HepG2 (cell line): ENCODE measurements around the gene NARS2. TPM values are rescaled to one million over a fixed set of nuclear protein-coding genes. Genes with fewer than 3 reads are reported as not detected.

ENCODE experiments used
- BORCS8-MEF2B ChIP-seq: sonication (generic); formaldehyde crosslinking; IDR thresholded peaks from 2 replicates; pipeline ENCODE4 v1.8.0; 2022; ENCODE audit warnings: mild to moderate bottlenecking, missing genetic modification reagents
- DMAP1 ChIP-seq: IDR thresholded peaks from 2 replicates; pipeline ENCODE4 v1.6.1; 2016
- HDAC2 ChIP-seq: sonication (generic); formaldehyde crosslinking; IDR thresholded peaks from 2 replicates; pipeline ENCODE4 v1.4.0; 2020; ENCODE audit warnings: missing genetic modification reagents
- JUN ChIP-seq: sonication (generic); formaldehyde crosslinking; IDR thresholded peaks from 2 replicates; pipeline ENCODE4 v1.4.0; 2020; ENCODE audit warnings: mild to moderate bottlenecking, missing genetic modification reagents
- MAFK ChIP-seq, 2 experiments: IDR thresholded peaks in 1 of 2; conservative IDR thresholded peaks in 1 of 2; 2 replicates each; pipeline ENCODE4 v1.6.1; 2011; ENCODE audit warnings: improper control_type of control experiment in 2 of 2, low read length in 2 of 2
- NR3C1 ChIP-seq: sonication (generic); formaldehyde crosslinking; IDR thresholded peaks from 2 replicates; pipeline ENCODE4 v1.4.0; 2020; ENCODE audit warnings: missing genetic modification reagents
- RAD51 ChIP-seq: fragments of 450-650 bp; IDR thresholded peaks from 2 replicates; pipeline ENCODE4 v1.6.1; 2016; ENCODE audit warnings: borderline replicate concordance
- RNF2 ChIP-seq: fragments of 450-650 bp; conservative IDR thresholded peaks from 2 replicates; pipeline ENCODE4 v1.6.1; 2016; ENCODE audit warnings: low read depth
- SMARCC2 ChIP-seq: fragments of 450-650 bp; IDR thresholded peaks from 2 replicates; pipeline ENCODE4 v1.6.1; 2017; ENCODE audit warnings: antibody characterized with exemption, mild to moderate bottlenecking
- SRSF1 ChIP-seq: fragments of 200-400 bp; formaldehyde crosslinking; optimal IDR thresholded peaks from 2 replicates; pipeline ENCODE3; 2017; ENCODE audit warnings: mild to moderate bottlenecking, low read depth, low read length, moderate library complexity
- SRSF9 ChIP-seq: fragments of 200-400 bp; formaldehyde crosslinking; IDR thresholded peaks from 2 replicates; pipeline ENCODE4 v1.6.1; 2018; ENCODE audit warnings: borderline replicate concordance, mild to moderate bottlenecking, low read depth, low read length; ENCODE audit not compliant: insufficient read depth, poor library complexity, severe bottlenecking
- TBL1XR1 ChIP-seq: fragments of 150-350 bp; IDR thresholded peaks from 2 replicates; pipeline ENCODE4 v1.6.1; 2014; ENCODE audit warnings: borderline replicate concordance, low read length; ENCODE audit not compliant: partially characterized antibody
- TEF ChIP-seq: sonication (generic); formaldehyde crosslinking; IDR thresholded peaks from 2 replicates; pipeline ENCODE4 v1.5.0; 2020; ENCODE audit warnings: missing genetic modification reagents
- TRIM24 ChIP-seq: sonication (generic); formaldehyde crosslinking; IDR thresholded peaks from 2 replicates; pipeline ENCODE4 v1.8.0; 2022; ENCODE audit warnings: mild to moderate bottlenecking, missing genetic modification reagents
- TSC22D2 ChIP-seq: sonication (generic); formaldehyde crosslinking; IDR thresholded peaks from 2 replicates; pipeline ENCODE4 v1.5.1; 2020; ENCODE audit warnings: missing genetic modification reagents, mild to moderate bottlenecking, borderline replicate concordance
- XBP1 ChIP-seq: sonication (generic); formaldehyde crosslinking; IDR thresholded peaks from 2 replicates; pipeline ENCODE4 v1.5.0; 2020; ENCODE audit warnings: missing genetic modification reagents
- ZBTB7A ChIP-seq: sonication (generic); formaldehyde crosslinking; IDR thresholded peaks from 2 replicates; pipeline ENCODE4 v1.8.0; 2022; ENCODE audit warnings: mild to moderate bottlenecking, missing genetic modification reagents
- ZFP1 ChIP-seq: IDR thresholded peaks from 2 replicates; pipeline ENCODE4 v1.6.1; 2016
- ZNF12 ChIP-seq: sonication (generic); formaldehyde crosslinking; IDR thresholded peaks from 2 replicates; pipeline ENCODE4 v1.5.0; 2020; ENCODE audit warnings: missing genetic modification reagents
- ZNF124 ChIP-seq: sonication (generic); formaldehyde crosslinking; IDR thresholded peaks from 2 replicates; pipeline ENCODE4 v1.4.0; 2020; ENCODE audit warnings: missing genetic modification reagents
- ZNF17 ChIP-seq: sonication (generic); formaldehyde crosslinking; IDR thresholded peaks from 2 replicates; pipeline ENCODE4 v1.5.0; 2020; ENCODE audit warnings: mild to moderate bottlenecking, missing genetic modification reagents
- ZNF232 ChIP-seq: sonication (generic); formaldehyde crosslinking; IDR thresholded peaks from 2 replicates; pipeline ENCODE4 v1.4.0; 2020; ENCODE audit warnings: missing genetic modification reagents, borderline replicate concordance
- ZNF549 ChIP-seq: sonication (generic); formaldehyde crosslinking; IDR thresholded peaks from 2 replicates; pipeline ENCODE4 v1.5.0; 2020; ENCODE audit warnings: missing genetic modification reagents
- ZNF652 ChIP-seq: IDR thresholded peaks from 2 replicates; pipeline ENCODE4 v1.6.1; 2016; ENCODE audit warnings: low read depth, borderline replicate concordance
- ZNF720 ChIP-seq: sonication (generic); formaldehyde crosslinking; IDR thresholded peaks from 2 replicates; pipeline ENCODE4 v1.4.0; 2020; ENCODE audit warnings: missing genetic modification reagents
- ZNF775 ChIP-seq: sonication (generic); formaldehyde crosslinking; IDR thresholded peaks from 2 replicates; pipeline ENCODE4 v1.4.0; 2020; ENCODE audit warnings: missing genetic modification reagents, mild to moderate bottlenecking, moderate library complexity, borderline replicate concordance
- ZNF800 ChIP-seq: sonication (generic); formaldehyde crosslinking; IDR thresholded peaks from 2 replicates; pipeline ENCODE4 v1.4.0; 2020; ENCODE audit warnings: missing genetic modification reagents
- polyA plus RNA-seq, 8 experiments: library from polyadenylated mRNA; depleted of rRNA in 3 of 8; stranded (reverse) in 7 of 8; unstranded in 1 of 8; fragments of >200 nt; fragmentation: Illumina TruSeq in 4 of 8; extraction: Trizol in 4 of 8; gene quantifications; 2 replicates each; pipeline versions ENCODE4 v1.2.1 to v1.2.3, GENCODE V29; 2011 to 2016; ENCODE audit warnings: low read depth in 4 of 8, missing spikeins in 1 of 8, mixed read lengths in 1 of 8; ENCODE audit not compliant: insufficient read depth in 1 of 8
- total RNA-seq, 5 experiments: library from RNA; depleted of rRNA; stranded (reverse); fragments of >200 nt; fragmentation: Illumina TruSeq; extraction: Trizol; gene quantifications; 2 replicates each; pipeline ENCODE4 v1.2.3, GENCODE V29; 2016; ENCODE audit warnings: low read depth in 1 of 5

Gene NARS2
- total and polyA plus RNA-seq, 2 of the 13 experiments (the other 11 are each of a cell fraction or from before 2014, with no cell fraction given), result 45.9 to 65.0 TPM

- no peak for TF ChIP-seq SRSF9
- TF ChIP-seq ZFP1, result 0 out of 2 replicates have a peak, but pooled peaks have one; percentile 37
- no peak for TF ChIP-seq TEF
- no peak for TF ChIP-seq TRIM24 (CRISPR knock-in tag)
- TF ChIP-seq ZNF124 (CRISPR knock-in tag), result peak; percentile 85
- TF ChIP-seq ZNF800 (CRISPR knock-in tag), result no peak
- 0 out of 2 replicates have a peak, but pooled peaks have one; percentile 19 for TF ChIP-seq DMAP1 (CRISPR knock-in tag)
- TF ChIP-seq MAFK (conservative IDR thresholded peaks at IDR 0.05 in 1 of 2, IDR thresholded peaks at IDR 0.05 in 1 of 2; ENCODE audit: low read length in 2 of 2), result no peak
- no peak for TF ChIP-seq ZNF720 (CRISPR knock-in tag)
- no peak for TF ChIP-seq RNF2
- TF ChIP-seq RAD51, result no peak
- TF ChIP-seq ZNF12 (CRISPR knock-in tag), result peak; percentile 61; the same call in 1 of the 2 replicates
- TF ChIP-seq ZNF652, result no peak; the same call in 1 of the 2 replicates
- TF ChIP-seq ZNF549 (CRISPR knock-in tag), result no peak
- TF ChIP-seq ZNF775 (CRISPR knock-in tag), result no peak
- no peak for TF ChIP-seq JUN
- no peak; the same call in 1 of the 2 replicates for TF ChIP-seq BORCS8-MEF2B (CRISPR knock-in tag)
- no peak for TF ChIP-seq ZBTB7A
- no peak for TF ChIP-seq ZNF232 (CRISPR knock-in tag)
- TF ChIP-seq NR3C1 (CRISPR knock-in tag), result no peak
- no peak for TF ChIP-seq TBL1XR1
- TF ChIP-seq XBP1 (CRISPR knock-in tag), result no peak
- peak; percentile 91 for TF ChIP-seq HDAC2
- TF ChIP-seq TSC22D2, result no peak
- TF ChIP-seq SRSF1, result no peak
- TF ChIP-seq SMARCC2, result no peak
- TF ChIP-seq ZNF17 (CRISPR knock-in tag), result no peak
Measured at GRCh38 chr11:78576549-78577097, 2.0 kb upstream of the NARS2 start (continued).
